Activated CD4-positive, alpha-beta T cell treated with anti-CD3 and anti-CD28 coated beads, Interleukin-2, Interleukin-4, amounts not matched to agents 100 ng/mL and 50 ng/mL, durations not matched to agents 16 hours and 8 hours (primary cell): ENCODE measurements around the gene PITPNM3.

Source experiments
- DNase-seq: peaks from one replicate; pipeline ENCODE4 v3.0.0-alpha.2; 2020; ENCODE audit warnings: low spot score

The PITPNM3 gene

GRCh38 chr17:6479622-6480302, 76.6 kb downstream of the PITPNM3 start:
- no peak for DNase-seq

- DNase-seq: no peak
Measured at GRCh38 chr17:6478486-6478885, 77.9 kb downstream of the PITPNM3 start.

GRCh38 chr17:6477831-6478383, 78.4 kb downstream of the PITPNM3 start:
- no peak for DNase-seq

- DNase-seq: no peak
Measured at GRCh38 chr17:6476810-6477179, 79.6 kb downstream of the PITPNM3 start.

GRCh38 chr17:6476076-6476809, 80.1 kb downstream of the PITPNM3 start:
- no peak for DNase-seq

- DNase-seq: no peak
Measured at GRCh38 chr17:6475411-6475810, 80.9 kb downstream of the PITPNM3 start.

- no peak for DNase-seq
Measured at GRCh38 chr17:6474906-6475305, 81.4 kb downstream of the PITPNM3 start.

- no peak for DNase-seq
Measured at GRCh38 chr17:6474376-6474775, 82.0 kb downstream of the PITPNM3 start.

GRCh38 chr17:6473128-6473767, 83.1 kb downstream of the PITPNM3 start:
- DNase-seq: peak; percentile 65

- DNase-seq: no peak
Measured at GRCh38 chr17:6472517-6472916, 83.8 kb downstream of the PITPNM3 start.

- DNase-seq: no peak
Measured at GRCh38 chr17:6471531-6472465, 84.6 kb downstream of the PITPNM3 start.

GRCh38 chr17:6470751-6471521, 85.4 kb downstream of the PITPNM3 start:
- no peak for DNase-seq

- DNase-seq: no peak
Measured at GRCh38 chr17:6470146-6470718, 86.1 kb downstream of the PITPNM3 start.

GRCh38 chr17:6468051-6468790, 88.1 kb downstream of the PITPNM3 start:
- DNase-seq: no peak

- no peak for DNase-seq
Measured at GRCh38 chr17:6467567-6467966, 88.8 kb downstream of the PITPNM3 start.

GRCh38 chr17:6465206-6466003, 91.0 kb downstream of the PITPNM3 start:
- DNase-seq: no peak

GRCh38 chr17:6464446-6465041, 91.8 kb downstream of the PITPNM3 start:
- no peak for DNase-seq

GRCh38 chr17:6463616-6464445, 92.5 kb downstream of the PITPNM3 start:
- DNase-seq: no peak
